ENCODE measurements around the gene SPANXN5. TPM values are rescaled to one million over a fixed set of nuclear protein-coding genes. Genes with fewer than 3 reads are reported as not detected.
A peak's percentile ranks its signal among the peaks of the same experiment; 100 is the strongest.
"Not testable (repeated sequence)": the region's sequence is repeated elsewhere in the genome, so short reads cannot be mapped to it uniquely, and the experiment has no call there.

The SPANXN5 gene, protein sequence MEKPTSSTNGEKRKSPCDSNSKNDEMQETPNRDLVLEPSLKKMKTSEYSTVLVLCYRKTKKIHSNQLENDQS
- total RNA-seq = not detected in 2 replicates

DNA sequence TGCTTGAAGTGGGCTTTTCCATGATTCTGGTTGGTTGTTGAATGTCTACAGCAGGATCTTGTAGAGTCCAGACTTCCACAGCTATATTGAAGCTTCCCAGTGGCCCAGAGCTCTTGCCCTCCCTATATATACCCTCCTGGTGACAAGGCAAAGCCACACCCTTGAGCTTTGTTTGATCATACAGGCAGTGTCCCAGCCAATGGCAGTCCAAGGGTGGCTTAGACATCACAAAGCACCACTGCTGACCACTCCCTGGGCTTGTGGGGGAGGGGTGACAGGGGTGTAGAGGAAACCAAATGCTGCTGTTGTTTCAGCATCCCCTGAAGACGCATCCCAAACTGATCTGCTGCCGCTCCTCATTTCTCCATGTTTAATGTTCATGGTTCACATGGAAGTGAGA, at the start of gene SPANXN5:
Gene SPANXN5 (minus strand): TSS at position 101 of the 400 bp plus-strand sequence. CDS start 79 bp downstream, at position 22.
- not testable (repeated sequence) for H3K27me3 ChIP-seq (ENCODE audit: control insufficient read depth, insufficient read depth, low read length); H3K4me3 ChIP-seq (ENCODE audit: low read depth, low read length); FAIRE-seq; H3K36me3 ChIP-seq (ENCODE audit: control insufficient read depth, insufficient read depth, low read length); DNase-seq (ENCODE audit: low read depth)

DNA sequence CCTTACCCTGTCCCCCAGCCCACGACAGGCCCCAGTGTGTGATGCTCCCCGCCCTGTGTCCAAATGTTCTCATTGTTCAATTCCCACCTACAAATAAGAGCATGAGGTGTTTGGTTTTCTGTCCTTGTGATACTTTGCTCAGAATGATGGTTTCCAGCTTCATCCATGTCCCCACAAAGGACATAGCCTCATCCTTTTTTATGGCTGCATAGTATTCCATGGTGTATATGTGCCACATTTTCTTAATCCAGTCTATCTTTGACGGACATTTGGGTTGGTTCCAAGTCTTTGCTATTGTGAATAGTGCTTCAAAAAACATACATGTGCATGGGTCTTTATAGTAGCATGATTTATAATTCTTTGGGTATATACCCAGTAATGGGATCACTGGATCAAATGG, 46.4 kb upstream of the SPANXN5 start:
- not testable (repeated sequence) for DNase-seq (ENCODE audit: low read depth); H3K36me3 ChIP-seq (ENCODE audit: control insufficient read depth, insufficient read depth, low read length); H3K27me3 ChIP-seq (ENCODE audit: control insufficient read depth, insufficient read depth, low read length); H3K4me3 ChIP-seq (ENCODE audit: low read depth, low read length); FAIRE-seq

DNA sequence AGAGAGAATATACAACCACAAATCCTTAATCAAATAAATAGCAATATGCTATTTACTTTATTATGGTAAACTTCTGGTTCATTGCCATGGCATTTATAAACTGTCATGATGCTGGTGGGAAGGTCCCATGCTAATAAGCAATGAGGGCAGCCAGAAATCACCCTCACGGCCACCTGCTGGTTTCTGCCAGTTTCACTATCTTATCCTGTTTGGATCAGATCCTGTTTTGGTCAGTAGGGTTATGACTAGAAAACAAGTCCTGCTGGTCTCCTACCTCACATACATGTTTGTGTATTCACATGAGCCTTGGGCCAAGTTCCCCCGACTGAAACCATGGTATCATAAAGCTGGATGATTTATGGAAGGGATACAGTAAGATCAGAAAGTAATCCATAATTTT, 41.9 kb upstream of the SPANXN5 start:
- Histone ChIP-seq H3K36me3 (ENCODE audit: control insufficient read depth, insufficient read depth, low read length) (no peaks in the 10 kb centered on the region), H3K4me3 (ENCODE audit: low read depth, low read length) (no peak overlapping the region), H3K27me3 (ENCODE audit: control insufficient read depth, insufficient read depth, low read length) (no peaks in the 10 kb centered on the region)
- FAIRE-seq (no peak), DNase-seq (ENCODE audit: low read depth) (no peak)
- TF ChIP-seq, protein P1, sequence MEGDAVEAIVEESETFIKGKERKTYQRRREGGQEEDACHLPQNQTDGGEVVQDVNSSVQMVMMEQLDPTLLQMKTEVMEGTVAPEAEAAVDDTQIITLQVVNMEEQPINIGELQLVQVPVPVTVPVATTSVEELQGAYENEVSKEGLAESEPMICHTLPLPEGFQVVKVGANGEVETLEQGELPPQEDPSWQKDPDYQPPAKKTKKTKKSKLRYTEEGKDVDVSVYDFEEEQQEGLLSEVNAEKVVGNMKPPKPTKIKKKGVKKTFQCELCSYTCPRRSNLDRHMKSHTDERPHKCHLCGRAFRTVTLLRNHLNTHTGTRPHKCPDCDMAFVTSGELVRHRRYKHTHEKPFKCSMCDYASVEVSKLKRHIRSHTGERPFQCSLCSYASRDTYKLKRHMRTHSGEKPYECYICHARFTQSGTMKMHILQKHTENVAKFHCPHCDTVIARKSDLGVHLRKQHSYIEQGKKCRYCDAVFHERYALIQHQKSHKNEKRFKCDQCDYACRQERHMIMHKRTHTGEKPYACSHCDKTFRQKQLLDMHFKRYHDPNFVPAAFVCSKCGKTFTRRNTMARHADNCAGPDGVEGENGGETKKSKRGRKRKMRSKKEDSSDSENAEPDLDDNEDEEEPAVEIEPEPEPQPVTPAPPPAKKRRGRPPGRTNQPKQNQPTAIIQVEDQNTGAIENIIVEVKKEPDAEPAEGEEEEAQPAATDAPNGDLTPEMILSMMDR (IDR thresholded peaks at IDR 0.05; ENCODE audit: insufficient read depth, low read length, severe bottlenecking) = no peak

DNA sequence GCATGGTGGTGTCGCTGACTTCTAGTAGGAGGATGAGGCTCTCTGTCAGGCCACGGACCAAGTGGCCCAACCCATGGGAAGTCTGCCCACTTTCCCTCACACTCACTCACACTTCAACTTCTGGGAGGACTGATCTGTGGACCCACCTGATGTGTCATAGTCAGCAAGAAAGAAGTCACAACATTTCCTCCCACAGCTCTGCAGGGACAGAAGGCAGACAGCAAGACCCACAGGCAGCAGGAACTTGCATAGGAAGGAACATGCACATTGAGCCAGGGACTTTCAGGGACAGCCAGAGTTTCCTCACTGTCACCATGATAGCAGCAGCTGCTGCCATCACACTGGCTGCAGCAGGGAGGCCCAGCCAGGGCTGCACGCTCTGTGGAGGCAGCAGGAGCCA, 33.3 kb upstream of the SPANXN5 start:
- no peak overlapping the region for H3K4me3 ChIP-seq (ENCODE audit: low read depth, low read length)
- no peak for DNase-seq (ENCODE audit: low read depth)
- FAIRE-seq = no peak
- H3K27me3 ChIP-seq (ENCODE audit: control insufficient read depth, insufficient read depth, low read length) = no peaks in the 10 kb centered on the region
- no peaks in the 10 kb centered on the region for H3K36me3 ChIP-seq (ENCODE audit: control insufficient read depth, insufficient read depth, low read length)
- TF ChIP-seq, protein P1 (IDR thresholded peaks at IDR 0.05; ENCODE audit: insufficient read depth, low read length, severe bottlenecking) = no peak

DNA sequence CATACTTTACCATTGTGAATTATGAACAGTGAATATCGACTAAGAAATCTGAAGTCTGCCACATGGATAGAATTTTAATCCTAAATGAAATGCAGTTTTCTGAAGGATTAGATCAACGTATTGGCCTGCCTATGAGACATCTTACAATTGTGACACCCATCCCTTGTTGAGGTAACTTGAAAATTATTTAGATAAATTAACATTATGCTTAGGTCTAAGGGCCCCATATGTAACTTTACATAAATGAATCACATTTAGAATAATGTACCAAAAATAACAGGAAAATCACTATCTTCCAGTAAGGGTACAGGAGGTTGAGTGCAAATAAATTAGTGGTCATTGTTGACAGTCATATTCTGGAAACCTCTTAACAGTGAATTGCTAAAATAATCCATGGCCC, 27.4 kb upstream of the SPANXN5 start:
- TF ChIP-seq, protein P1 (IDR thresholded peaks at IDR 0.05; ENCODE audit: insufficient read depth, low read length, severe bottlenecking) = no peak
- DNase-seq (ENCODE audit: low read depth) (no peak), FAIRE-seq (no peak)
- Histone ChIP-seq H3K36me3 (ENCODE audit: control insufficient read depth, insufficient read depth, low read length) (no peaks in the 10 kb centered on the region), H3K4me3 (ENCODE audit: low read depth, low read length) (no peak overlapping the region), H3K27me3 (ENCODE audit: control insufficient read depth, insufficient read depth, low read length) (no peaks in the 10 kb centered on the region)

DNA sequence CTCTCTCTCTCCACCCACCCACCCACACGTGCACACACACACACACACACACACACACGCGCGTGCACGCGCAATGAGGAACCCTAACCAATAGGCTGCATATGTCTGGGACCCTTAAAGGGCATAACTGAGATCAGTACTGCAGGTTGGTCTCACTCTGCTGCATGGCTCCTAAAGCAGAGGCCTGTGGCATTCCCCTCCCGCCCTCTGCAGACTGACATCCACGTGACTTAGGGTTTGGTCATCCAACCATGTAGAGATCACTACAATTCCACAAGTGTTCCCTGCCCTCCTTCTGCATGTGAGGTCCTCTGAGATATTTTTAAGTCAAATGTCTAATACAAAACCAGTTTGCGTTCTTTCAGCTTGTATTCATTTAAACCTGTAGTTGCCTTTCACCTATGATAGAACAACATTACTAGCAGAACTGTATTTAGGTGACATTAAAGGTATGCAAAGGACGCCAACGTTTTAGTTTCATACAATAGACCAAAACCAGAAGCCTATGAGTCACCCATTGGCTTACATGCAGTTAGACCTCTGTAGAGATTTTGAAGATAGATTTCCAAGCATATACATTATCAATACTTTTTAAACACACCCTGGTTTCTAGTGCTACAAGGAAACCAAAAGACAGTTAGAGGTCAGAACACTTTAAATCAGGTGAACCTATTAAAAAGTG, 24.0 kb upstream of the SPANXN5 start:
- Histone ChIP-seq H3K27me3 (ENCODE audit: control insufficient read depth, insufficient read depth, low read length) (no peaks in the 10 kb centered on the region), H3K4me3 (ENCODE audit: low read depth, low read length) (no peak overlapping the region), H3K36me3 (ENCODE audit: control insufficient read depth, insufficient read depth, low read length) (no peaks in the 10 kb centered on the region)
- TF ChIP-seq, protein P1 (IDR thresholded peaks at IDR 0.05; ENCODE audit: insufficient read depth, low read length, severe bottlenecking) = no peak
- FAIRE-seq (no peak), DNase-seq (ENCODE audit: low read depth) (no peak)

DNA sequence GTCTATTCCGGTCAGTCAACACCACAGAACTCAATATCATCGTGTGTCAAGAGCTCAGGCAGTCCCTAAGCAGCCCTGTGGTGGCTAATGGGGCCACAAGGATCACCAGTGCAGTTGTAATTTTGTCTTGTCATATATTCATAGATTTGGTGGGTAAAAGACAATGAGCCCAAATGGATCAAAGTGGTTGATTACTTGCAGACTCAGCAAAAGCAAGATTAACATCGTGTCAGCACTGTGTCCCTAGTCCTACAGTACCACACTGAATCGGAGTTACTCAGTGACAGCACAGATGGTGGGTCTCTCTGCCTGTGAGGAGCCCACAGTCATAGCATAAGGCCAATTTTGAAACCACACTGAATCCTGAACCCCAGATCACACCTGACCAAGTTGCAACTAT, 22.6 kb upstream of the SPANXN5 start:
- peak; percentile 50 for FAIRE-seq
- no peak for DNase-seq (ENCODE audit: low read depth)
- TF ChIP-seq, protein P1 (IDR thresholded peaks at IDR 0.05; ENCODE audit: insufficient read depth, low read length, severe bottlenecking) = no peak
- no peak overlapping the region for H3K4me3 ChIP-seq (ENCODE audit: low read depth, low read length)
- H3K36me3 ChIP-seq (ENCODE audit: control insufficient read depth, insufficient read depth, low read length) = no peaks in the 10 kb centered on the region
- no peaks in the 10 kb centered on the region for H3K27me3 ChIP-seq (ENCODE audit: control insufficient read depth, insufficient read depth, low read length)
